GM12891 (cell line): ENCODE results near the gene PLPPR3.

Source experiments
- PAX5 ChIP-seq: IDR thresholded peaks from 2 replicates; pipeline ENCODE4 v1.6.1; 2011; ENCODE audit warnings: low read length, moderate library complexity, mild to moderate bottlenecking; ENCODE audit not compliant: insufficient read depth, severe bottlenecking
- POLR2A ChIP-seq: IDR thresholded peaks from 2 replicates; pipeline ENCODE4 v1.6.1; 2011; ENCODE audit warnings: low read depth, low read length, control low read depth
- POLR2AphosphoS5 ChIP-seq: IDR thresholded peaks from 2 replicates; pipeline ENCODE4 v1.6.1; 2011; ENCODE audit warnings: low read depth, low read length, control low read depth
- POU2F2 ChIP-seq: IDR thresholded peaks from 2 replicates; pipeline ENCODE4 v1.6.1; 2011; ENCODE audit warnings: low read depth, mild to moderate bottlenecking, control low read depth, low read length, moderate library complexity
- SPI1 ChIP-seq: IDR thresholded peaks from 2 replicates; pipeline ENCODE4 v1.6.1; 2011; ENCODE audit warnings: low read depth, low read length, control low read depth
- TAF1 ChIP-seq: IDR thresholded peaks from 2 replicates; pipeline ENCODE4 v1.6.1; 2011; ENCODE audit warnings: low read depth, low read length, control low read depth

DNA sequence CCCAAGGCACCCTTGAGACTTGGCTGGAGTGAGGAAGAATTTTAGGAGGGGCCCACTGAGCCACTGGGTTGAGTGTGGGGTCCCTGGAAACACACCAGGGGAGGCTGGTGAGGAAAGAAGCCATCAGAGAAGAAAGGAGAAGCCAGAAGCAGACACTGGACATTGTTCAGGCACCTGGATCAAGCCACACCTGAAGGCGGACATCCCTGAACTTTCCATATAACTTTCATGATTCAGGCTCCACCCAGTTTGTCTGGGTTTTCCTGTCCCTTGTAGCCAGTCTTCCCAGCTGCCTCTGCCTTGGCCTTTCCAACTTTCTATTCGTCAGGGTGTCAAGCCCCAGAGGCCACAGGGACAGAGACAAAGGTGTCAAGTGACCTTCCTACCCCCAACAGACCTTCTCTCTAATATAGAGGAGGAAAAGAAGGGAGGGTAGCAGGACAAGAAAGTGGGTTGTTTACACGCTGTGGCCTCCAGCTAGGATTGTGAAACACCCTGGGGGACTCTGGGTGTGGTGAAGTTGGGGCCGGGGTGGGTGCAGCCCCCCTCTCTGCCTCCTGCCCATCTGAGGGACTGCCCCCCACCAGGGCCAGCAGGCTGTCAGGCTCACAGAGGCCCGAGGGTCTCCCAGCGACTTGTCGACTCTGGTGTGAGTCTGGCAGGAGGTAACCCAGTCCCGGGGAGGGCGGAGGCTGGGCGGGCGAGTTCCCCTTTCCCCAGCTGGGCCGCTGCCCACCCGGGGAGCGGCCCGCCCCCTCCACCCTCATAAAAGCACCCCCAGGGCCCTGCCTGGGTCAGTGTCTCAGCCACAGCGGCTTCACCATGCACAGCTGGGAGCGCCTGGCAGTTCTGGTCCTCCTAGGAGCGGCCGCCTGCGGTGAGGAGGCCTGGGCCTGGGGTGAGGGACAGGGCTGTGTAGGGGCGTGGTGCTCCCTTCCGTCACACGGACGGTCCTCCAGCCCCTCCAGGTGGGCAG is 37.4 kb upstream of the PLPPR3 start, which contains the start of gene CFD:
- TF ChIP-seq POLR2A (no peak), POLR2AphosphoS5 (no peak), TAF1 (no peak), PAX5 (no peak), POU2F2 (no peak), SPI1 (no peak)
